ENCODE results near the gene MVB12B. TPM values are rescaled to one million over a fixed set of nuclear protein-coding genes. Genes with fewer than 3 reads are reported as not detected.

The MVB12B gene
- total RNA-seq, 2 experiments from 2014 or later, result 14.3 to 15.3 TPM

DNA sequence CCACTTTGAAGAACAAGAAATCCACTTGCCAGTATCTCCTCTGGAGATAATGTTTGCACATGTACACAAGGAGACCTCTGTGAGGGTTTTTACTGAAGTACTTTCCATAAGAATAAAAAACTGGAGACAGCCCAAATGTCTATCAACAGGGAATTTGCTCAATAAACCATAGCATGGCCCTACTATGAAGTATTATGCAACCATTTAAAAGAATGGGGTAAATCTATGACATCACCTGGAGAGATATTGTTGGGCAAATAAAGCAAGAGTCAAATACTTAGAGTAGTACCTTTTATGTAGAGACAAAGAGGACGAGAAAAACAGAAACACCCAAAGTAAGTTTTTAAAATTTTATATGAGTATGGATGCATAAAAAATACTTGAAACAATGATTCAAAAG is 23.9 kb upstream of the MVB12B start:
- H3K27ac ChIP-seq (ENCODE audit: low read depth in 1 of 2, low read length in 2 of 2), result no peak overlapping the region
- Mint-ChIP-seq H3K4me3 (no peak overlapping the region), H3K27me3 (no peaks in the 10 kb centered on the region), H3K36me3 (ENCODE audit: low read depth) (no peaks in the 10 kb centered on the region), H3K4me1 (ENCODE audit: low read depth) (peaks cover 5% of the 10 kb centered on the region), H3K9me3 (no peaks in the 10 kb centered on the region), H3K27ac (no peak overlapping the region)
- POLR2A ChIA-PET, result interaction anchor here (0.9 kb wide), 1 partner anchor 96 kb away, joined by 3 read pairs; no protein-coding TSS in a partner anchor
- TF ChIP-seq CTCF (IDR thresholded peaks at IDR 0.05), result no peak
- H3K4me3 ChIP-seq (ENCODE audit: low read length), result no peak overlapping the region
- ATAC-seq (ENCODE audit: poor library complexity), result no peak
- no peaks in the 10 kb centered on the region for H3K4me1 ChIP-seq (ENCODE audit: insufficient read depth, low read length)
- peaks cover 0 to 2% of the 10 kb centered on the region in 2 experiments for H3K27me3 ChIP-seq (ENCODE audit: control insufficient read depth in 1 of 2, insufficient read depth in 2 of 2, low read length in 2 of 2)
- H3K36me3 ChIP-seq (ENCODE audit: insufficient read depth, low read length), result no peaks in the 10 kb centered on the region
- intact Hi-C loops (cut with DNase I, micrococcal nuclease), result loop anchor here (1.0 kb wide), 3 partner anchors 95 to 189 kb away; no protein-coding TSS in a partner anchor
- CTCF ChIA-PET, result interaction anchor here (1.1 to 2.8 kb wide), 4 partner anchors 94 to 196 kb away, joined by 4 to 18 read pairs (median 8); no protein-coding TSS in a partner anchor
- DNase-seq, result no peak
- H3K9me3 ChIP-seq (ENCODE audit: control insufficient read depth in 1 of 2, insufficient read depth in 1 of 2, low read length in 2 of 2), result no peaks in the 10 kb centered on the region

DNA sequence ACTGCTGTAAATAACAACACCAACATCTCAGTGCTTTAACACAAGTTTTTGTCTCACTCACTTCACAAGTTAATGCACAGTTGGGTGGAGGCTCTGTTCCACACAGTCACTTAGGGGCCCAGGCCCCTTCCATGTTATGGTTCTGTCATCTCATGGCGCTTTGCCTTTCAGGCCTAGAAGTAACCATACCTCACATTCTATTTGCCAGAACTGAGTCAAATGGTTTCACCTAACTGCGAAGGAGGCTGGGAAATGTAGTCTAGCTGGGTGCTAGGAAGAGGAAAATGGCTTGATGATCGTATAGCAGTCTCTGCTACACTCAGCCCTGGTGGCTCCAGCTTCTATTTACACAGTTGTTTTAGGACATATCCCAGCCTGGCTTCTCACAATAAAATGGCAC is 23.1 kb upstream of the MVB12B start:
- no peaks in the 10 kb centered on the region for H3K36me3 Mint-ChIP-seq (ENCODE audit: low read depth)
- Histone ChIP-seq H3K9me3 (ENCODE audit: control insufficient read depth in 1 of 2, insufficient read depth in 1 of 2, low read length in 2 of 2) (no peaks in the 10 kb centered on the region), H3K4me1 (ENCODE audit: insufficient read depth, low read length) (no peaks in the 10 kb centered on the region), H3K27me3 (ENCODE audit: control insufficient read depth in 1 of 2, insufficient read depth in 2 of 2, low read length in 2 of 2) (peaks cover 0 to 2% of the 10 kb centered on the region in 2 experiments), H3K4me3 (ENCODE audit: low read length) (no peak overlapping the region), H3K27ac (ENCODE audit: low read depth in 1 of 2, low read length in 2 of 2) (no peak overlapping the region), H3K36me3 (ENCODE audit: insufficient read depth, low read length) (no peaks in the 10 kb centered on the region)
- H3K9me3 Mint-ChIP-seq, result no peaks in the 10 kb centered on the region
- TF ChIP-seq CTCF (IDR thresholded peaks at IDR 0.05), result no peak
- no peaks in the 10 kb centered on the region for H3K27me3 Mint-ChIP-seq
- peaks cover 5% of the 10 kb centered on the region for H3K4me1 Mint-ChIP-seq (ENCODE audit: low read depth)
- no peak overlapping the region for H3K4me3 Mint-ChIP-seq
- CTCF ChIA-PET, result interaction anchor here (2.7 to 2.8 kb wide), 2 partner anchors 95 to 188 kb away, joined by 11 to 18 read pairs; no protein-coding TSS in a partner anchor
- intact Hi-C loops (cut with DNase I, micrococcal nuclease), result loop anchor here in 1 of 2 experiments (1.0 kb wide), 1 partner anchor 188 kb away; no protein-coding TSS in a partner anchor
- DNase-seq (no peak), ATAC-seq (ENCODE audit: poor library complexity) (no peak)
- H3K27ac Mint-ChIP-seq, result no peak overlapping the region
- POLR2A ChIA-PET, result no interaction called here

- Mint-ChIP-seq H3K9me3 (no peaks in the 10 kb centered on the region), H3K4me1 (ENCODE audit: low read depth) (peaks cover 5% of the 10 kb centered on the region), H3K4me3 (no peak overlapping the region), H3K36me3 (ENCODE audit: low read depth) (no peaks in the 10 kb centered on the region), H3K27ac (no peak overlapping the region), H3K27me3 (no peaks in the 10 kb centered on the region)
- Histone ChIP-seq H3K4me3 (ENCODE audit: low read length) (no peak overlapping the region), H3K4me1 (ENCODE audit: insufficient read depth, low read length) (no peaks in the 10 kb centered on the region), H3K27me3 (ENCODE audit: control insufficient read depth in 1 of 2, insufficient read depth in 2 of 2, low read length in 2 of 2) (peaks cover 0 to 2% of the 10 kb centered on the region in 2 experiments), H3K9me3 (ENCODE audit: control insufficient read depth in 1 of 2, insufficient read depth in 1 of 2, low read length in 2 of 2) (no peaks in the 10 kb centered on the region), H3K36me3 (ENCODE audit: insufficient read depth, low read length) (no peaks in the 10 kb centered on the region), H3K27ac (ENCODE audit: low read depth in 1 of 2, low read length in 2 of 2) (no peak overlapping the region)
- ChIA-PET CTCF (interaction anchor here (0.6 kb wide), 1 partner anchor 62 kb away, joined by 3 read pairs; no protein-coding TSS in a partner anchor), POLR2A (no interaction called here)
- DNase-seq, result no peak
- intact Hi-C loops (cut with DNase I, micrococcal nuclease), result no loop called here
- no peak for TF ChIP-seq CTCF (IDR thresholded peaks at IDR 0.05)
- ATAC-seq (ENCODE audit: poor library complexity), result no peak
These were observed 22.2 kb upstream of the MVB12B start for GRCh38 chr9:126304207-126304970.

Measured in CD4-positive, alpha-beta T cell (primary cell).